ENCODE data around the gene EMP3. TPM values are rescaled to one million over a fixed set of nuclear protein-coding genes. Genes with fewer than 3 reads are reported as not detected.
A peak's percentile ranks its signal among the peaks of the same experiment; 100 is the strongest.

Gene EMP3
- total RNA-seq, 2 experiments from 2014 or later = 21.1 to 33.8 TPM

DNA sequence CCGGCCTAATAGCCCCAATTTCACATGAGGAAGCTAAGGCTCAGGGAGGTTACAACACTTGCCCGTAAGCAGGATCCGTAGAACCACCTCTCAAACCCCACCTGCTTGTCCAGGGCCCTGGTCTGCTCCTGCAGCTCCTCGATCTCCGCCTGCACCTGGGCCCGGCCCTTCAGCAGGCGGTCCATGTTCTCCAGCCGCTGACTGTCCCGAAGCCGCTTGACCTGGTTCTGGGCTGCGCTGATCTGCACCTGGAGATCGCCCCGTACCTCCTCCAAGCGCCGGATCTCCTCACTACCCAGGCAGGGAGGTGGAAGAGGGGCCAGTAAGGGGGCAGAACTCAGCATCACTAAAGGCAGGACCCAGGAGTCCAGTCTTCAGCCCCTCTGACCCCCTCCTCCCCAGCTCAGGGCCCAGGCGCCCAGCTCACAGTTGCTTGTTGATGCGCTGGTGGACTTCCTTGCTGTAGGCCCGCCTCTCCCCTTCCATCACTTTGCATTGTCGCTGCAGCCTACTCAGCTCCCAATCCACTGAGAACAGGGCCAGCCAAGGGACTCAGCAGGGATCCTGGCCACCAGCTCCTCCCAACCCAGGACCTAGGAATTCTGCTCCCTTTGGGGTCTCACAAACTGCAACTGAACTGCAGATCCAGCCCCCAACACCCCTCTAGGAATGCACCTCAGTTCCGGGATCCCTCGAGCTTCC lies 6.9 kb upstream of the EMP3 start:
- intact Hi-C loops (cut with micrococcal nuclease; ENCODE audit: unreplicated experiment) = no loop called here
- H3K4me2 ChIP-seq (ENCODE audit: low read length) = no peak overlapping the region
- no peak for DNase-seq (ENCODE audit: low spot score)
- no peaks in the 10 kb centered on the region for H3K9me2 ChIP-seq (ENCODE audit: insufficient read depth, low read length)
- CTCF ChIA-PET (ENCODE audit: unreplicated experiment) = no interaction called here
- peaks cover 6% of the 10 kb centered on the region; the same call in 1 of the 2 replicates for H3K79me2 ChIP-seq (ENCODE audit: insufficient read depth, low read depth, low read length)
- peaks cover 27% of the 10 kb centered on the region for H3K4me1 ChIP-seq (ENCODE audit: insufficient read depth, low read length, poor library complexity, severe bottlenecking)
- TF ChIP-seq, protein P1, sequence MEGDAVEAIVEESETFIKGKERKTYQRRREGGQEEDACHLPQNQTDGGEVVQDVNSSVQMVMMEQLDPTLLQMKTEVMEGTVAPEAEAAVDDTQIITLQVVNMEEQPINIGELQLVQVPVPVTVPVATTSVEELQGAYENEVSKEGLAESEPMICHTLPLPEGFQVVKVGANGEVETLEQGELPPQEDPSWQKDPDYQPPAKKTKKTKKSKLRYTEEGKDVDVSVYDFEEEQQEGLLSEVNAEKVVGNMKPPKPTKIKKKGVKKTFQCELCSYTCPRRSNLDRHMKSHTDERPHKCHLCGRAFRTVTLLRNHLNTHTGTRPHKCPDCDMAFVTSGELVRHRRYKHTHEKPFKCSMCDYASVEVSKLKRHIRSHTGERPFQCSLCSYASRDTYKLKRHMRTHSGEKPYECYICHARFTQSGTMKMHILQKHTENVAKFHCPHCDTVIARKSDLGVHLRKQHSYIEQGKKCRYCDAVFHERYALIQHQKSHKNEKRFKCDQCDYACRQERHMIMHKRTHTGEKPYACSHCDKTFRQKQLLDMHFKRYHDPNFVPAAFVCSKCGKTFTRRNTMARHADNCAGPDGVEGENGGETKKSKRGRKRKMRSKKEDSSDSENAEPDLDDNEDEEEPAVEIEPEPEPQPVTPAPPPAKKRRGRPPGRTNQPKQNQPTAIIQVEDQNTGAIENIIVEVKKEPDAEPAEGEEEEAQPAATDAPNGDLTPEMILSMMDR (conservative IDR thresholded peaks at IDR 0.05; ENCODE audit: low read length) = no peak
- TF ChIP-seq EZH2phosphoT487 (IDR thresholded peaks at IDR 0.05; ENCODE audit: borderline replicate concordance, low read depth, low read length) = no peak
- no peaks in the 10 kb centered on the region for H3K9me3 ChIP-seq (ENCODE audit: low read length)
- H4K20me1 ChIP-seq (ENCODE audit: insufficient read depth, low read length) = no peaks in the 10 kb centered on the region
- no peak overlapping the region for H3K27ac ChIP-seq (ENCODE audit: low read depth, low read length, poor library complexity, severe bottlenecking)
- H2AFZ ChIP-seq (ENCODE audit: low read length) = no peak overlapping the region
- no peak overlapping the region for H3K4me3 ChIP-seq (ENCODE audit: low read depth, low read length, poor library complexity, severe bottlenecking)
- BruUV-seq (replicated peaks) = no TSS peak
- POLR2A ChIA-PET = interaction anchor here (0.7 to 1.3 kb wide), 2 partner anchors 15 to 149 kb away, joined by 3 read pairs; no protein-coding TSS in a partner anchor
- no peaks in the 10 kb centered on the region for H3K36me3 ChIP-seq (ENCODE audit: insufficient read depth, low read length)

DNA sequence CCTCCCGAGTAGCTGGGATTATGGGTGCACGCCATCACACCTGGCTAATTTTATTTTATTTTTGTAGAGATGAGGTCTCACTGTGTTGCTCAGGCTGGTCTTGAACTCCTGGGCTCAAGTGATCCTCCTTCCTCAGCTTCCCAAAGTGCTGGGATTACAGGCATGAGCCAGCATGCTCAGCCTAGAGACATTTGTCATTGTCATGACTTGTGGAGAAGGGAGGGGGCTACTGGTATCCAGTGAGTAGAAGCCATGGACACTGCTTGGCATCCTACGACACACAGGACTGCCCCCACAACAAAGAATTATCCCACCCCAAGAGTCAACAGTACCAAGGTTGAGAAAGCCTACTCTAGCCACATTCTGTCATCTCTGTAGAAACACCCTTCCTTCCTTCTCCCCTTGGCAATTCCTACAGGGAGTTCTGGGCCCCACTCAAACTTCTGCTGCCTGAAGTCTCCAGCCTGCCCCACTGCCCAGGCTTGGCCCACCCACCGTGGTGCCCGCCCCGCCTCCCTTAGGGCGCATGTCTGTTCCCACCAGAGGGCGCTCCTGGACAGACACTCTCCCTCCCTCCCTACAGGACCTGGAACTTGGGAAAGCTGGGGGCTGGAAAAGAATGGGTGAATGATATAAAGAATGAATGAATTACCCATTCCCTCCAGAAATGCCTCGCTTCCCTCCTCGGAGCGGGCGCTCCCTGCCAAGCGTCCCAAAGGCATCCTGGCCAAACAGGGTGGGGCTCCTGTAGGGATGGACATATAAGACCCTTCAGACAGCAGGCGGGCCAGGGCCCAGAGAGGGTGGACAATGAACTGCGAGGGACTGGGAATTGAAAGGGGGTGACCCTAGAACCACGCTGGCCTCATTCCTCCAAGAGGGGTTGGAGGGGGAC lies 5.5 kb upstream of the EMP3 start:
- Histone ChIP-seq H2AFZ (ENCODE audit: low read length) (peak overlapping the region; percentile 40), H3K27ac (ENCODE audit: low read depth, low read length, poor library complexity, severe bottlenecking) (peak overlapping the region; percentile 90), H3K79me2 (ENCODE audit: insufficient read depth, low read depth, low read length) (peaks cover 6% of the 10 kb centered on the region; the same call in 1 of the 2 replicates), H4K20me1 (ENCODE audit: insufficient read depth, low read length) (no peaks in the 10 kb centered on the region), H3K9me3 (ENCODE audit: low read length) (no peaks in the 10 kb centered on the region), H3K36me3 (ENCODE audit: insufficient read depth, low read length) (no peaks in the 10 kb centered on the region), H3K9me2 (ENCODE audit: insufficient read depth, low read length) (no peaks in the 10 kb centered on the region), H3K4me1 (ENCODE audit: insufficient read depth, low read length, poor library complexity, severe bottlenecking) (peaks cover 30% of the 10 kb centered on the region), H3K4me3 (ENCODE audit: low read depth, low read length, poor library complexity, severe bottlenecking) (peak overlapping the region; percentile 70), H3K4me2 (ENCODE audit: low read length) (peak overlapping the region; percentile 95)
- no TSS peak for BruUV-seq (replicated peaks)
- DNase-seq (ENCODE audit: low spot score) = peak; percentile 74
- no peak for TF ChIP-seq EZH2phosphoT487 (IDR thresholded peaks at IDR 0.05; ENCODE audit: borderline replicate concordance, low read depth, low read length)
- TF ChIP-seq, protein P1 (conservative IDR thresholded peaks at IDR 0.05; ENCODE audit: low read length) = peak; percentile 96
- POLR2A ChIA-PET = no interaction called here
- CTCF ChIA-PET (ENCODE audit: unreplicated experiment) = interaction anchor here (0.6 to 2.1 kb wide), 2 partner anchors 14 to 17 kb away, joined by 4 to 6 read pairs; no protein-coding TSS in a partner anchor
- intact Hi-C loops (cut with micrococcal nuclease; ENCODE audit: unreplicated experiment) = loop anchor here (1.0 to 2.0 kb wide), 2 partner anchors 13 to 79 kb away; no protein-coding TSS in a partner anchor
